ES-I3 (cell line): ENCODE measurements around the gene ERVV-1.
"Not testable (repeated sequence)": the region's sequence is repeated elsewhere in the genome, so short reads cannot be mapped to it uniquely, and the experiment has no call there.

Experiments
- H3K36me3 ChIP-seq: 2 replicates; pipeline ENCODE4 v1.6.1; 2013; ENCODE audit warnings: mild to moderate bottlenecking, low read length, control low read depth, moderate library complexity; ENCODE audit not compliant: insufficient read depth
- H3K4me1 ChIP-seq: 2 replicates; pipeline ENCODE4 v1.6.1; 2013; ENCODE audit warnings: mild to moderate bottlenecking, control low read depth, low read length; ENCODE audit not compliant: insufficient read depth
- H3K9ac ChIP-seq: 2 replicates; pipeline ENCODE4 v1.6.1; 2013; ENCODE audit warnings: low read depth, mild to moderate bottlenecking, low read length, moderate library complexity
- H3K9me3 ChIP-seq: 2 replicates; pipeline ENCODE4 v1.6.1; 2013; ENCODE audit warnings: mild to moderate bottlenecking, low read length, moderate library complexity; ENCODE audit not compliant: control insufficient read depth, insufficient read depth

The ERVV-1 gene

DNA sequence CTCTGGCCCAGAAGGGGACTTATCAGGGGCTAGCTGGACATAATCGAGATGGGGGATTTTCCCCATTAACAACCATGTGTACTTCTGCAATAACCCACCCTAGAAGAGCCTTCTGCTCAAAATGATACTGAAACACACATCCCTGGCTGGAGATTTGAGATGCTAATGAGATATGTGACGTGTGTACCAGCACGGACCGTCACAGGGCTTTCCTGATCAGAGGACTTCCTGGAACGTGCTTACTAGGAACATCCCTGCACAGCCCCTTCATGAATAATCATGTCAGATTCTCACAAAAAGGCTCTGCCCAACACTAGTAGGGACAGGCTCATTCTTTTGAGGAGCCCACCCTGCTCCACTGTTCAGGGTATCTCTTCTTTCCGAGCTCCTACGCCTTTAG lies 6.5 kb upstream of the ERVV-1 start:
- Histone ChIP-seq H3K36me3 (no peaks in the 10 kb centered on the region), H3K9me3 (no peaks in the 10 kb centered on the region), H3K4me1 (no peaks in the 10 kb centered on the region), H3K9ac (no peak overlapping the region)

DNA sequence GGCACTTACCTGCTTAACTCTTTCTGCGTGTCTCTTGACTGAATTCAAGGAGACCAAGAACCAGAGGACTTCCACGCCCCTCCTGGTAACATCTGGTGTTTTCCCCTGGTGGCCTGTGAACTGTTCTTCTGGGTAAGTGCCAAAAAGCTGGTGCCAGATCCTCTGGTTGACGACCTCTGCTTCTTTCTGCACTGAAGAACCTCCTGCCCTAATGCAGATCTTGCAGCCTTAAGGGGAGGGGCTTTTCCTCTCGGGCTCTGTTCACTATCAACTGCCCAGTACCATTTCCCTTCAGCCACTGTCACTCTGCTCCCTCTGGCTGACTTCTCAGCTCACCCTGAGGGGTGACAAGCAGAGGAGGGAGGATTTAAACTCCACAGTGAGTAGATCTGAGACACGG lies 6.1 kb upstream of the ERVV-1 start:
- no peaks in the 10 kb centered on the region for H3K4me1 ChIP-seq
- no peaks in the 10 kb centered on the region for H3K9me3 ChIP-seq
- H3K36me3 ChIP-seq, result no peaks in the 10 kb centered on the region
- H3K9ac ChIP-seq, result no peak overlapping the region

DNA sequence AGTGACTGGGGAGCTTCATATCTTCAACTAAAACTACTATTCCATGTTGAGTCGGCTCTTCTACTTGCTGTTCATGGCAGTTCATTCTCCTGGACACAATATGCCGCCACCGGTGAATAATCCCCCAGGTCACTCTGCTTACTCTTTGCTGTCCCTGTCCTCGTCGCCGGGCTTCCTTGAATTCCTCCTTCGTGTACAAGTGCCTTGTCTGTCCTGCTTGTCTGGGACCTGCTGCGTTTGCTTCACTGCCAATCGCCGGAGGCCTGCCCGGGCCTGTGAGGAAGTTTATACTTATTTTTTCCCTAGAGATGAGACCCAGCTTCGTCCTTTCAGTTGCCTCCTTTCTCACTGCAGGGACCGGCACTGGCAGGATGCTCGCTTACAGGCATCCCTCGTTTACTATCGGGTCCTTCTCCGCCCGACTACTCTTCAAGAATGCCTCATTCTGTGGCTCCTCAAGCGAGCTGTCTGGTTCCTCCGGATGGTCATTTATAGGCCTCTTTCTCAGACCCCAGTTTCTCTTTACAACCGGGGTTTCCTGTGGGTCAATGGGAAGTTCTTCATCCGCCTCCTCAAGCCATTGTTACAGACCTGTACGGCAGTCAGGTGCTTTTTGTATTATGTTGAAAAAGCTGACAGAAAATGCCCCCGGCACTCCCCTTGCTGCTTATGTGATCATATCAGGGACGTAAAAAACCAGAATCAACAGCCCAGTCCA lies 5.5 kb upstream of the ERVV-1 start:
- H3K36me3 ChIP-seq, result no peaks in the 10 kb centered on the region
- no peaks in the 10 kb centered on the region for H3K9me3 ChIP-seq
- no peak overlapping the region for H3K9ac ChIP-seq
- H3K4me1 ChIP-seq, result no peaks in the 10 kb centered on the region

DNA sequence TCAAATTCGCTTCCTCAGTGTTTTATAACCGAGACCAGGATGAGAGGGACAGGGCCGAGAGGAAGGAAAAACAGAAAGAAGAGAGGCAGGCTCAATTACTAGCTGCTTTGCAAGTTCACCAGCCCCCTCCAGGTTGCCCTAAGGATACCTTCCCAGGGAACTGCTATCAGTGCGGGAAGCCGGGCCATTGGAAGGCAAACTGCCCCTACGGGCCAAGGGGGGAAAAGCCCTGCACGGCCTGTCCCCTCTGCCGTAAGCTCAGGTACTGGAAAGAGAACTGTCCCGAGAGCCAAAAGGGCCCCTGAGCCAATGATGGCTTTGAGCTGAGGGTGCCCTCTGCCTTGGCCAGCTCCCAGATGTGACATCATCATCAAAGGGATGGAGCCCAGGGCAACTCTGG lies 3.2 kb upstream of the ERVV-1 start:
- Histone ChIP-seq H3K9ac (no peak overlapping the region), H3K4me1 (no peaks in the 10 kb centered on the region), H3K9me3 (no peaks in the 10 kb centered on the region), H3K36me3 (no peaks in the 10 kb centered on the region)

DNA sequence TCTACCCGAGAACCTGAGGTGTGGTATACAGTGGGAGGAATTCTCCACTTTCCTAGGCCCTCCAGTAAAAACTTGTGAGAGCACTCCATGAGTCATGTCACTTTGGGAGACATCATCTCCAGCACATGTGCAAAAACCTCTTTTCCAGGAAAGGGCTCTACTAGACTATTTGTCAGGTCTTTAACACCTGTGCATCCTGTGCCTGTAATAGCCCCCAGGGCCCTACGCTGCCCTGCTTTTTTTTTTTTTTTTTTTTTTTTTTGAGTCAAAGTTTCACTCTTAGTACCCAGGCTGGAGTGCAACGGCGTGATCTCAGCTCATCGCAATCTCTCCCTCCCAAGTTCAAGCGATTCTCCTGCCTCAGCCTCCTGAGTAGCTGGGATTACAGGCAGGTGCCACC lies 1.7 kb upstream of the ERVV-1 start:
- no peaks in the 10 kb centered on the region for H3K9me3 ChIP-seq

DNA sequence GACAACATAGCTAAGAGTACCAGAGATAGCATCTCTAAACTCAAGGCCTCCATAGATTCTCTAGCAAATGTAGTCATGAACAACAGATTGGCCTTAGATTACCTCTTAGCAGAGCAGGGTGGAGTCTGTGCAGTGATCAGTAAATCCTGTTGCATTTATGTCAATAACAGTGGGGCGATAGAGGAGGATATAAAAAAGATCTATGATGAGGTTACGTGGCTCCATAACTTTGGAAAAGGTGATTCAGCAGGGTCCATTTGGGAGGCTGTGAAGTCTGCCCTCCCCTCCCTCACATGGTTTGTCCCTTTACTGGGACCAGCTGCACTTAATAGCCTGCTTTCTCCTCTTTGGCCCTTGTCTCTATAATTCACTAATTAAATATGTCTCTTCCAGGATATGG lies 1.4 kb downstream of the ERVV-1 start:
- H3K9me3 ChIP-seq, result no peaks in the 10 kb centered on the region
- H3K4me1 ChIP-seq, result no peaks in the 10 kb centered on the region
- H3K36me3 ChIP-seq, result no peaks in the 10 kb centered on the region
- H3K9ac ChIP-seq, result no peak overlapping the region

More for the DNA sequence above, 1.7 kb upstream of the ERVV-1 start:
- H3K9ac ChIP-seq, result no peak overlapping the region
- no peaks in the 10 kb centered on the region for H3K4me1 ChIP-seq
- H3K36me3 ChIP-seq, result no peaks in the 10 kb centered on the region

DNA sequence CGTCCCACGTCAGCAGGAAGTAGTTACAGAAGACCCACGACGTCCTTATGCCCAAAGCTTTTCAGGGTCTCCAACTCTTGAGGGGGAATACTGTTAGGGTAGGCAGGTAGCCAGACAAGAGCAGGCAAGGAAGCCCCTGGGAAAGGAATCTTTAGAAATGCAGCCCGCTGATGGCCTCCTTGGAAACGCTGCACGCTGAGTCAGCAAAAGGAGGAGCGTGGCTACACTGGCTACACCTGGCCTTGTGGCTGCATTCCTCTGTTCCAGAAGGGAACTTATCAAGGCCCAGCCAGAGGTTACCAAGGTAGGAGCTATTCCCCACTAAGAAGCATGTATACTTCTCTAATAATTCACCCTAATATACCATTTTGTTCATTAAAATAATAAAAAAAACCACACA lies 2.0 kb downstream of the ERVV-1 start:
- no peaks in the 10 kb centered on the region for H3K4me1 ChIP-seq
- no peaks in the 10 kb centered on the region for H3K36me3 ChIP-seq
- no peaks in the 10 kb centered on the region for H3K9me3 ChIP-seq
- no peak overlapping the region for H3K9ac ChIP-seq

DNA sequence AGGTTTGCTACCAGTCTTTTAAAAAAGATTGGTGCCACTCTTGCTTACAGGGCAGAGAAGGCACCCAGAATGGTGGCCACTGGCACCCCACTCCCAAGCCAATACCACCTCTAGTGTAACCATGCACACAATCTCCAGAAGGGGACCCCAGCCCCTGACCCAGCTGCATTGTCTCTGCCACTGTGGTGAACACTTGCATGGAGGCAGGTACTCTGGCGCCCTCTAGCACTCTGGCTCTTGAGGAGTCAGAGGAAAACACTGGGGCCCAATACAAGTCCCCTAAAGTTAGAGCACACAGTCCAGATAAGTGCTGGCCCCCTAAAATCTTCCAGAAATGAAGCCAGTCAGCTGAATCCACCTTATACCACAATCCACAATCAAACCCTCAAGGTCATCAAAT lies 6.0 kb downstream of the ERVV-1 start:
- Histone ChIP-seq H3K36me3 (no peaks in the 10 kb centered on the region), H3K9me3 (no peaks in the 10 kb centered on the region), H3K9ac (no peak overlapping the region), H3K4me1 (no peaks in the 10 kb centered on the region)

DNA sequence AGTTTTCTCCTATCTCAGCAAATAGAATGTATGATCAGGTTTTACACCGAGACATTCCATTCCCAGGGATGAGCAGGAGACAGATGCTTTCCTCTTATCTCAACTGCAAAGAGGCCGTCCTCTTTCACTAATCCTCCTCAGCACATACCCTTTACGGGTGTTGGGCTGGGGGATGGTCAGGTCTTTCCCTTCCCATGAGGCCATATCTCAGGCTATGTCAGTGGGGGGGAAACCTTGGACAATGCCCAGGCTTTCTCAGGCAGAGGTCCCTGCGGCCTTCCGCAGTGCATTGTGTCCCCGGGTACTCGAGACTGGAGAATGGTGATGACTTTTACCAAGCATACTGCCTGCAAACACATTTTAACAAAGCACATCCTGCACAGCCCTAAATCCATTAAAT lies 14.6 kb downstream of the ERVV-1 start:
- not testable (repeated sequence) for H3K9me3 ChIP-seq

DNA sequence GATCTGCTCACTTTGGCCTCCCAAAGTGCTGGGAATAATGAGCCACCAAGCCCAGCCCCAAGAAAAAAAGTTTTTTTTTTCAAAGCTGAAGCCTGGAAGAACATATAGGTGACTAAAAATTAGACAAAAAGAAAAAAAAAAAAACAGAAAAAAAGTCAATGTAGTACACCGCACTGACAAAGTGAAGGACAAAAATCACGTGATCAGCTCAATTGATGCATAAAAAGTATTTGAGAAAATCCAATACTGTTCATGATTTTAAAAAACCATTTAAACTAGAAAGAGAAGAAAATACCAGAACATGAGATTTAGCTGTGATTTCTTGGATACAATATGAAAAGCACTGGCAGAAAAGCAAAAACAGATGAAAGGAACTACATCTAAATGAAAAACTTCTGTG lies 20.3 kb downstream of the ERVV-1 start:
- no peak overlapping the region for H3K9ac ChIP-seq
- H3K36me3 ChIP-seq, result no peaks in the 10 kb centered on the region
- H3K9me3 ChIP-seq, result no peaks in the 10 kb centered on the region
- H3K4me1 ChIP-seq, result no peaks in the 10 kb centered on the region

More for the DNA sequence above, 14.6 kb downstream of the ERVV-1 start:
- not testable (repeated sequence) for H3K36me3 ChIP-seq, H3K9ac ChIP-seq, H3K4me1 ChIP-seq

DNA sequence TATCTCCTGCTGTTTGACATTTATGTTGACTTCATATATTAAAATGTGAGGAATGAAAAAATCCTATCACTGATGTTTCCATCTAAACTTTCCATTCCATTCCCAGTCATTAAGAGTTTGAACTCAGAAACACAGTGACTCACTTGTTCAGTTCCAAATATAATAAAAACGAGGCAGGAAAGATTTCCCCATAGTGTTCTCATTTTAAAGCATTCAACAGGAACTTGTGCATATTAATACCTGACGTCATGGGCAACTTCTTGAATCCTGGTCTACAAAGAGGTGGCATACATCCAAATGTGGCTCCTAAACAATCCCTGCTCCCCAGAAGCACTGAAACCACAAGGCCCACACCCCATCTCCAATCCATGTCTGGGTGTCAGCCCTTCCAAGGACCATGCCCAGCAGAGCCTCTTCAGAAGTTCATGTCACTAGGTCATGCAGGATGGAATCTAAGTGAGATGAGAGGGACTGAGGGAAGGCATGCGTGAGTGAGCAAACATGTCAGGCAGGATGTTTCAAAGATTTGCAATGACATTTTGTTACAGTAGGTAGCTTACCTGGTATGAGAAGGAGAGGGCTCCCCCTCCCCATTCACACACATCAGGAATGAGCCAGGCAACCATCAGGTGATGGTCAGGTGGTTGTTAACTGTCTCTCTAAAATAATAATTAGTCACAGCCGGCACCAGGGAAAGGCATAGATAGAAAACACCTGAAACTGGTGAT lies 21.4 kb downstream of the ERVV-1 start:
- H3K4me1 ChIP-seq, result no peaks in the 10 kb centered on the region
- no peaks in the 10 kb centered on the region for H3K9me3 ChIP-seq
- no peak overlapping the region for H3K9ac ChIP-seq
- H3K36me3 ChIP-seq, result no peaks in the 10 kb centered on the region

DNA sequence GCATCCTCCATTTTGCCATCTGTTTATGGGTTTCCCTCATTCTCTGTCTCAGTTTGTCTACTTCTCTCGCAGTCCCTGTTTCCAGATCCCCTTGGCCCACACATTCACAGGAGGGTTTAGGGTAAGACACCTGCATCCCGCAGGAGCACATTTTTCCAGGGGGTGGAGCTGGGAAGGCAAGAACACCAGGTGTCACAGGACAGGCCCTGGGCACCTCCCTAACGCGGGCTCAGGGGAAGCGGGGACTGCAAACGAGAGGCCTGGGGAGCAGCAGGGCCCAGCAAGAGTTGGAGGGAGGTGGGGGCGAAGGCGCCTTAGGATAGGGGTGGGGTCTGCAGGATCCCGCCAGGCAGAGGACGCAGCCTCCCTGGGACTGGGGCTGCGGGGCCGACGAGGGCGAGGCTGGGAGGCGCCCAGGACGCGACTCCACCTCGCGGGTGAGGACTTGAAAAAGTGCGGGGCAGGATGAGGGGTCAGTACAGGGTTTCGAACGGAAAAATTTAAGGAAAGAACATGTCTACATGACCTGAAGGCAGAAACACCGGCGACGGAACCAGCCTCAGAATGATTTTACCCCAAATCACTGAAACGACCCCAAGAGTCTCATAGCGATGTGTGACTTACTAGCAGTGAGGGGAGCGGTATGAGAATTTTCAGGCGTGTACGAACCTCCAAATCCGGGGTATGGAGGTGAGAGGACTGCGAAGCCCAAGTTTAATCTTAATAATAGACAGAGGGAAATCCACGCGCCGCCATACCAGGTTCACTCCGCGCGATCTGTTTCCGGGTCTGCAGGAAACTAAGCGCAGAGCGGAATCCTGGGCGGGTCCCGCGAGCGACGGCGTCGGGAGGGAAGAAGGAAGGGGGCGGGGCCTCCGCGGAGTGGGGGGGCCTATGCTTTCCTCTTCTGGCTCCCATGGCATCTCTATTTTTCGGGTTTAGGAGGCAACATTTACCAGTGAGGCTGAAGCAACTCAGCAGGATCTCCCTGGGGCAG lies 23.7 kb downstream of the ERVV-1 start:
- Histone ChIP-seq H3K9me3 (no peaks in the 10 kb centered on the region), H3K9ac (peak overlapping the region; percentile 58), H3K4me1 (no peaks in the 10 kb centered on the region), H3K36me3 (no peaks in the 10 kb centered on the region)

DNA sequence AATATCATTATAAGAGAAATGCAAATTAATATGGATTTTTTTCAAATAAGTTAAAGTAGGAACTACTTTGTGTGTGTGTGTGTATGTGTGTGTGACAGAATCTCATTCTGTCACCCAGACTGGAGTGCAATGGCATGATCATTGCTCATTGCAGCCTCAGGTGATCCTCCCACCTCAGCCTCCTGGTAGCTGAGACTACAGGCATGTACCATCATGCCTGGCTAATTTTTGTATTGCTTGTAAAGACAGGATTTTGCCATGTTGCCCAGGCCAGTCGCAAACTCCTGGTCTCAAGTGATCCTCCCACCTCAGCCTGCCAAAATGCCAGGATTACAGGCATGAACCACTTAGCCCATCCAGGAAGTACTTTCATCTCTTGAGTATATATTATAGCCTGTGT lies 27.6 kb downstream of the ERVV-1 start:
- Histone ChIP-seq H3K9me3 (no peaks in the 10 kb centered on the region), H3K4me1 (no peaks in the 10 kb centered on the region), H3K36me3 (no peaks in the 10 kb centered on the region), H3K9ac (no peak overlapping the region)

DNA sequence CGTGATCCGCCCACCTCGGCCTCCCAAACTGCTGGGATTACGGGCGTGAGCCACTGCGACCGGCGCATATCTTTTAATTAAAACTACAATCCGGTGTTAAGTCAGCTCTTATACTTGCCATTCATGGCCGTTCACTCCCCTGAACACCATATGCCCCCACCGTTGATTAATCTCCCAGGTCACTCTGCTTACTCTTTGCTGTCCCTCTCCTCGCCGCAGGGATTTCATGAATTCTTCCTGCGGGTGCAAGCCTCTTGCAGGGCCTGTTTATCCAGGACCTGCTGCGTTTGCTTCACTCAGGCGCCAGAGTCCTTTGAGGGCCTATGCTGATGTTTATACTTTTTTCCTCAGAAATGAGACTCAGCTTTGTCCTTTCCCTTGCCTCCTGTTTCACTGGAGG lies 31.8 kb downstream of the ERVV-1 start:
- Histone ChIP-seq H3K36me3 (no peaks in the 10 kb centered on the region), H3K9me3 (no peaks in the 10 kb centered on the region), H3K9ac (no peak overlapping the region), H3K4me1 (no peaks in the 10 kb centered on the region)
